HepG2 (cell line): ENCODE data around the gene MAN1C1. TPM values are rescaled to one million over a fixed set of nuclear protein-coding genes. Genes with fewer than 3 reads are reported as not detected.

Experiments
- CBFB ChIP-seq: sonication (generic); formaldehyde crosslinking; IDR thresholded peaks from 2 replicates; pipeline ENCODE4 v1.4.0; 2020; ENCODE audit warnings: missing genetic modification reagents
- ETS1 ChIP-seq: sonication (generic); formaldehyde crosslinking; IDR thresholded peaks from 2 replicates; pipeline ENCODE4 v1.4.0; 2020; ENCODE audit warnings: missing genetic modification reagents
- GATAD2A ChIP-seq: IDR thresholded peaks from 2 replicates; pipeline ENCODE4 v1.6.1; 2016
- KDM6A ChIP-seq: IDR thresholded peaks from 2 replicates; pipeline ENCODE4 v1.6.1; 2016; ENCODE audit warnings: low read depth
- MAX ChIP-seq: IDR thresholded peaks from 2 replicates; pipeline ENCODE4 v1.6.1; 2012; ENCODE audit warnings: inconsistent platforms
- NCOA5 ChIP-seq: sonication (generic); formaldehyde crosslinking; IDR thresholded peaks from 2 replicates; pipeline ENCODE4 v1.4.0; 2020; ENCODE audit warnings: missing genetic modification reagents
- NFE2L1 ChIP-seq: sonication (generic); formaldehyde crosslinking; IDR thresholded peaks from 2 replicates; pipeline ENCODE4 v1.4.0; 2020; ENCODE audit warnings: missing genetic modification reagents, mild to moderate bottlenecking, borderline replicate concordance
- NRL ChIP-seq: sonication (generic); formaldehyde crosslinking; IDR thresholded peaks from 2 replicates; pipeline ENCODE4 v1.5.0; 2020; ENCODE audit warnings: missing genetic modification reagents, mild to moderate bottlenecking, moderate library complexity, borderline replicate concordance
- PCBP1 ChIP-seq: fragments of 200-400 bp; formaldehyde crosslinking; IDR thresholded peaks from 2 replicates; pipeline ENCODE4 v1.6.1; 2017; ENCODE audit warnings: mild to moderate bottlenecking, low read depth, low read length, borderline replicate concordance
- POGZ ChIP-seq: sonication (generic); formaldehyde crosslinking; IDR thresholded peaks from 2 replicates; pipeline ENCODE4 v1.4.0; 2020; ENCODE audit warnings: mild to moderate bottlenecking, missing genetic modification reagents
- POLR2AphosphoS5 ChIP-seq: IDR thresholded peaks from 2 replicates; pipeline ENCODE4 v1.6.1; 2012; ENCODE audit warnings: low read depth, low read length
- RFX5 ChIP-seq: IDR thresholded peaks from 2 replicates; pipeline ENCODE4 v1.6.1; 2011; ENCODE audit warnings: low read depth, low read length, improper control_type of control experiment
- SAP130 ChIP-seq: IDR thresholded peaks from 2 replicates; pipeline ENCODE4 v1.6.1; 2016; ENCODE audit warnings: low read depth
- SOX5 ChIP-seq: IDR thresholded peaks from 2 replicates; pipeline ENCODE4 v1.6.1; 2016; ENCODE audit warnings: borderline replicate concordance
- TAF1 ChIP-seq: sonication (generic); formaldehyde crosslinking; IDR thresholded peaks from 2 replicates; pipeline ENCODE4 v1.4.0; 2020; ENCODE audit warnings: missing genetic modification reagents
- U2AF2 ChIP-seq: fragments of 200-400 bp; formaldehyde crosslinking; IDR thresholded peaks from 2 replicates; pipeline ENCODE4 v1.6.1; 2017; ENCODE audit warnings: low read depth, mild to moderate bottlenecking, low read length
- XBP1 ChIP-seq: sonication (generic); formaldehyde crosslinking; IDR thresholded peaks from 2 replicates; pipeline ENCODE4 v1.5.0; 2020; ENCODE audit warnings: missing genetic modification reagents
- ZNF142 ChIP-seq: sonication (generic); formaldehyde crosslinking; IDR thresholded peaks from 2 replicates; pipeline ENCODE4 v1.4.0; 2020; ENCODE audit warnings: missing genetic modification reagents
- ZNF331 ChIP-seq: sonication (generic); formaldehyde crosslinking; IDR thresholded peaks from 2 replicates; pipeline ENCODE4 v1.4.0; 2020; ENCODE audit warnings: missing genetic modification reagents
- ZNF333 ChIP-seq: sonication (generic); formaldehyde crosslinking; IDR thresholded peaks from 2 replicates; pipeline ENCODE4 v1.4.0; 2020; ENCODE audit warnings: mild to moderate bottlenecking, missing genetic modification reagents, borderline replicate concordance
- ZNF589 ChIP-seq: sonication (generic); formaldehyde crosslinking; conservative IDR thresholded peaks from 2 replicates; pipeline ENCODE4 v1.8.0; 2022; ENCODE audit warnings: mild to moderate bottlenecking, moderate library complexity, missing genetic modification reagents
- ZNF703 ChIP-seq: sonication (generic); formaldehyde crosslinking; IDR thresholded peaks from 2 replicates; pipeline ENCODE4 v1.5.1; 2020; ENCODE audit warnings: missing genetic modification reagents, mild to moderate bottlenecking, moderate library complexity, borderline replicate concordance
- ZNF710 ChIP-seq: sonication (generic); formaldehyde crosslinking; IDR thresholded peaks from 2 replicates; pipeline ENCODE4 v1.5.0; 2020; ENCODE audit warnings: mild to moderate bottlenecking, missing genetic modification reagents, borderline replicate concordance
- polyA plus RNA-seq, 8 experiments: library from polyadenylated mRNA; depleted of rRNA in 3 of 8; stranded (reverse) in 7 of 8; unstranded in 1 of 8; fragments of >200 nt; fragmentation: Illumina TruSeq in 4 of 8; extraction: Trizol in 4 of 8; gene quantifications; 2 replicates each; pipeline versions ENCODE4 v1.2.1 to v1.2.3, GENCODE V29; 2011 to 2016; ENCODE audit warnings: low read depth in 4 of 8, missing spikeins in 1 of 8, mixed read lengths in 1 of 8; ENCODE audit not compliant: insufficient read depth in 1 of 8
- total RNA-seq, 5 experiments: library from RNA; depleted of rRNA; stranded (reverse); fragments of >200 nt; fragmentation: Illumina TruSeq; extraction: Trizol; gene quantifications; 2 replicates each; pipeline ENCODE4 v1.2.3, GENCODE V29; 2016; ENCODE audit warnings: low read depth in 1 of 5

Gene MAN1C1
- total and polyA plus RNA-seq, 2 of the 13 experiments (the other 11 are each of a cell fraction or from before 2014, with no cell fraction given), result 0.18 to 0.49 TPM

GRCh38 chr1:25773441-25774125, 157.0 kb downstream of the MAN1C1 start (continued):
- TF ChIP-seq ZNF589 (no peak), ZNF142 (CRISPR knock-in tag) (no peak), NRL (no peak), MAX (no peak), SOX5 (CRISPR knock-in tag) (peak; percentile 31; the same call in 1 of the 2 replicates), ZNF331 (CRISPR knock-in tag) (peak; percentile 59; the same call in 1 of the 2 replicates), POLR2AphosphoS5 (no peak), NFE2L1 (CRISPR knock-in tag) (no peak), TAF1 (peak; percentile 53; the same call in 1 of the 2 replicates), ZNF710 (CRISPR knock-in tag) (no peak), NCOA5 (CRISPR knock-in tag) (no peak), PCBP1 (no peak), U2AF2 (no peak), GATAD2A (CRISPR knock-in tag) (peak; percentile 69), RFX5 (no peak), XBP1 (CRISPR knock-in tag) (no peak), SAP130 (CRISPR knock-in tag) (peak; percentile 75), ZNF333 (CRISPR knock-in tag) (no peak), ZNF703 (CRISPR knock-in tag) (no peak), ETS1 (CRISPR knock-in tag) (no peak), CBFB (CRISPR knock-in tag) (no peak), KDM6A (CRISPR knock-in tag) (peak; percentile 65; the same call in 1 of the 2 replicates), POGZ (CRISPR knock-in tag) (no peak)
